Brain microvascular endothelial cell (primary cell): Measurements from ENCODE around the gene TBC1D19.

Experiments used
- DNase-seq: peaks from one replicate; pipeline ENCODE4 v3.0.0-alpha.2; 2020
- H3K27ac ChIP-seq: fragments of 250-450 bp; sonication (Bioruptor Pico); 2 replicates; pipeline ENCODE4 v1.5.1; 2020; ENCODE audit warnings: mild to moderate bottlenecking, moderate library complexity
- H3K27me3 ChIP-seq: fragments of 250-450 bp; sonication (Bioruptor Pico); replicated peaks from 2 replicates; pipeline ENCODE4 v1.5.1; 2020; ENCODE audit warnings: mild to moderate bottlenecking
- H3K36me3 ChIP-seq: fragments of 250-450 bp; sonication (Bioruptor Pico); replicated peaks from 2 replicates; pipeline ENCODE4 v1.5.1; 2020; ENCODE audit warnings: mild to moderate bottlenecking
- H3K4me3 ChIP-seq: 2 replicates; pipeline ENCODE4 v1.5.1; 2011; ENCODE audit warnings: low read depth, mild to moderate bottlenecking, control low read depth, low read length, moderate library complexity
- in situ Hi-C: cut with HindIII; loops from 2 replicates; pipeline ENCODE4 v1.10.0; 2017; ENCODE audit warnings: low sequenced_read_pairs, low pct_ligation_motif_present
- TF ChIP-seq, protein P1 (sequence below): IDR thresholded peaks from 2 replicates; pipeline ENCODE4 v1.5.1; 2011; ENCODE audit warnings: low read depth, mild to moderate bottlenecking, moderate library complexity, low read length, control low read depth, inconsistent platforms; ENCODE audit errors: missing control alignments

Gene TBC1D19

GRCh38 chr4:26709246-26709645 lies 125.4 kb downstream of the TBC1D19 start:
- in situ Hi-C loops = loop anchor here (25.0 kb wide), 1 partner anchor 247 kb away; no protein-coding TSS in a partner anchor
- DNase-seq = no peak
- TF ChIP-seq, protein P1, sequence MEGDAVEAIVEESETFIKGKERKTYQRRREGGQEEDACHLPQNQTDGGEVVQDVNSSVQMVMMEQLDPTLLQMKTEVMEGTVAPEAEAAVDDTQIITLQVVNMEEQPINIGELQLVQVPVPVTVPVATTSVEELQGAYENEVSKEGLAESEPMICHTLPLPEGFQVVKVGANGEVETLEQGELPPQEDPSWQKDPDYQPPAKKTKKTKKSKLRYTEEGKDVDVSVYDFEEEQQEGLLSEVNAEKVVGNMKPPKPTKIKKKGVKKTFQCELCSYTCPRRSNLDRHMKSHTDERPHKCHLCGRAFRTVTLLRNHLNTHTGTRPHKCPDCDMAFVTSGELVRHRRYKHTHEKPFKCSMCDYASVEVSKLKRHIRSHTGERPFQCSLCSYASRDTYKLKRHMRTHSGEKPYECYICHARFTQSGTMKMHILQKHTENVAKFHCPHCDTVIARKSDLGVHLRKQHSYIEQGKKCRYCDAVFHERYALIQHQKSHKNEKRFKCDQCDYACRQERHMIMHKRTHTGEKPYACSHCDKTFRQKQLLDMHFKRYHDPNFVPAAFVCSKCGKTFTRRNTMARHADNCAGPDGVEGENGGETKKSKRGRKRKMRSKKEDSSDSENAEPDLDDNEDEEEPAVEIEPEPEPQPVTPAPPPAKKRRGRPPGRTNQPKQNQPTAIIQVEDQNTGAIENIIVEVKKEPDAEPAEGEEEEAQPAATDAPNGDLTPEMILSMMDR = no peak
- Histone ChIP-seq H3K27me3 (no peaks in the 10 kb centered on the region), H3K4me3 (no peak overlapping the region), H3K27ac (no peak overlapping the region), H3K36me3 (no peaks in the 10 kb centered on the region)

GRCh38 chr4:26713563-26714151 lies 129.8 kb downstream of the TBC1D19 start:
- TF ChIP-seq, protein P1 = no peak
- in situ Hi-C loops = loop anchor here (25.0 kb wide), 1 partner anchor 251 kb away; no protein-coding TSS in a partner anchor

GRCh38 chr4:26715636-26716242 lies 131.9 kb downstream of the TBC1D19 start:
- Histone ChIP-seq H3K27me3 (no peaks in the 10 kb centered on the region), H3K4me3 (no peak overlapping the region), H3K27ac (no peak overlapping the region), H3K36me3 (no peaks in the 10 kb centered on the region)
- in situ Hi-C loops = loop anchor here (25.0 kb wide), 1 partner anchor 253 kb away; no protein-coding TSS in a partner anchor
- DNase-seq = no peak
- TF ChIP-seq, protein P1 = no peak

More at GRCh38 chr4:26713563-26714151, 129.8 kb downstream of the TBC1D19 start:
- H3K27me3 ChIP-seq = no peaks in the 10 kb centered on the region
- H3K27ac ChIP-seq = no peak overlapping the region
- DNase-seq = no peak
- no peak overlapping the region for H3K4me3 ChIP-seq
- no peaks in the 10 kb centered on the region for H3K36me3 ChIP-seq

GRCh38 chr4:26717332-26717731 lies 133.4 kb downstream of the TBC1D19 start:
- Histone ChIP-seq H3K4me3 (no peak overlapping the region), H3K36me3 (no peaks in the 10 kb centered on the region), H3K27me3 (no peaks in the 10 kb centered on the region), H3K27ac (no peak overlapping the region)
- in situ Hi-C loops = loop anchor here (25.0 kb wide), 1 partner anchor 255 kb away; no protein-coding TSS in a partner anchor
- TF ChIP-seq, protein P1 = no peak
- peak; percentile 65 for DNase-seq

GRCh38 chr4:26719954-26720552 lies 136.2 kb downstream of the TBC1D19 start:
- no peaks in the 10 kb centered on the region for H3K36me3 ChIP-seq
- DNase-seq = no peak

More at GRCh38 chr4:26719954-26720552, 136.2 kb downstream of the TBC1D19 start:
- in situ Hi-C loops = loop anchor here (25.0 kb wide), 1 partner anchor 258 kb away; no protein-coding TSS in a partner anchor
- Histone ChIP-seq H3K4me3 (no peak overlapping the region), H3K27ac (no peak overlapping the region), H3K27me3 (no peaks in the 10 kb centered on the region)
- TF ChIP-seq, protein P1 = peak; percentile 45
